NCI-H1694 (cell line): ENCODE results near the gene STAT4.

ENCODE experiments used
- DNase-seq: peaks from one replicate; lab custom pipeline; 2025; lab: John Stamatoyannopoulos, UW

The STAT4 gene

GRCh38 chr2:191144217-191144616 lies 6.6 kb downstream of the STAT4 start:
- no peak for DNase-seq

DNA sequence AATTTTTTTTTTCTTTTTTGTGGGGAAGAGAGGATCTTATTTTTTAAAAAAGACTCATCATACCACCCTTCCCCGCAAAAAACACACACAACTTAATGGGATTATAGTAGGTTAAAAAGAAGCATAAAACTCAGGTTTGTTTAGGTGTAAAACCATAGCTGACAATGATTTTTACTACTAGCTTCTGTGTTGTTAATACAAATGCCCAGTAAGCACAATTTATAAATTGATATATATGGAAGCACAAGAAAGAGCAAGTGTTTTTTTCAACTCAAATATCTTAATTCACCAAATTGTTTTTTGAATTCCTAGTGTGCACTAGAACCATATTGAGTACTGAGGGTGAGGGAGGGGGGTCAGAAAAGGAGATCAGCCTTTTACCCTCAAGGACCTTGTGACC lies 7.0 kb downstream of the STAT4 start:
- no peak for DNase-seq

DNA sequence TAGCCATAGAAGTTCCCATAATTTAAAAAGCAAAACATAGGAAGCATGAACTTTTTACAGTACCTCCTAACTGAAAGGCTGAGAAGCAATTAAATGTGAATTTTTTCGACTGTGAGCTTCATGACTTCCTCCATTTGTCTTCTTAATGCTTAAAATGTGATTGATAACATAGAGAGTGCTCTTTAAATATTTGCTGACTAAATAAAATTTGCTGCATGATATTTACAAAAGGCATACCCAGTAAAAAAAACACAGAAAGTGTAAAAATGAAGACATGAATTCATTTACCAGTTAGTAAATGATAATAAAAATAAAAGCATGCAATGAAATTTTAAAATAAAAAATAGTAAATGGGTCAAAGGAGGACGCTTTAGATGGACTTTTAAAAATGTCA lies 21.9 kb downstream of the STAT4 start:
- DNase-seq = no peak

DNA sequence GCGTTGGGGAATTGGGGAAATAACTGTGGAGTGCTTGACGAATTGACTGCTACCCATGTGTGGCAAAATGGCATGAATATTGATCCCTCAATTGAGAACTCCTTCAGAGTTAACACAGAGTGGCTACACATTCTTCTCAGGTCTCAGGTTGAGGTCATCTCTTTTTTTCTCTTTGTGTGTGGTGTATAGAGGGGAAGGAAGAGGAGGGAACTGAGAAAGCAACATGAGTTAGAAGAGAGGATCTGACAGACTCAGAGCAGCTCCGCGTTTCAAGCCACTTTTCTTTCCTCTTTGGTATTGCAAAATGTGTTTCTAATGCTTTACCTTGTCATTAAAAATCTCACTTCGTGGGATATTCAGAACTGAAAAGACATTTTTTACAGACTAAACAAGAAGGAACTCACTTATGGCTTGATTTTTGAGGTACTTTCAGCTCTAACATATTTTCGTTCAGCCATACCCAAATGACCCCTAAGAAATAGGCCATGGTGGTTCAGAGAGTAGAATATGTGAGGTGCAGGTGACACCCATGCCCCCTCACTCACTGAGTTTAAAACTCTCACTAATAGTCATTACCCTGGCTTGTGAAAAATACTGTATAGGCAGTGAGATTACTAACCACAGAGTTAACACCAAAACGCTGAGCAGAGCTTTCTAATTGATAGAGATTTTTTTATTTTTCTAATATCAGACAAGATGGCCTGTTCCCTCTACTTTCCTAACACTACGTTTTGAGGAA lies 22.5 kb downstream of the STAT4 start:
- DNase-seq = no peak

DNA sequence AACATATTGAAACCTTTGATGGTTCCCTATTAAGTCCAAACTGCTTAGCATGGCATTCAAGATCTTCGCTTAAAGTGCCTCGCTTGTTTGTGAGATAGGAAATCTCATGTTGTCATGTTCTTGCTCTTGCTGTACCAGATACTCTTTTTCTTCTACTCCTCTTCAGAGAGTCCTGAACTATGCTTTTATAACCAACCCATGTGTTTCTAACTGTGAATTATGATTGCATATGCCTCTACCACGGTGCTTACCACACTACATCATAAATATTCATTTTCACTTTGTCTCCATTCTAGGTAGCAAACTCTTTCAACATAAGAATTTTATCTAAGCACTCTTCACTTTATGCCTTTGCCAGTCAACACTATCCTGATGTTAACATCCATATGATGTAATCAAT lies 23.6 kb downstream of the STAT4 start:
- no peak for DNase-seq

GRCh38 chr2:191126386-191127085 lies 24.3 kb downstream of the STAT4 start:
- DNase-seq = no peak

GRCh38 chr2:191125646-191126045 lies 25.1 kb downstream of the STAT4 start:
- no peak for DNase-seq

GRCh38 chr2:191122638-191123294 lies 28.0 kb downstream of the STAT4 start:
- DNase-seq = no peak

GRCh38 chr2:191117341-191117740 lies 33.5 kb downstream of the STAT4 start:
- DNase-seq = no peak

DNA sequence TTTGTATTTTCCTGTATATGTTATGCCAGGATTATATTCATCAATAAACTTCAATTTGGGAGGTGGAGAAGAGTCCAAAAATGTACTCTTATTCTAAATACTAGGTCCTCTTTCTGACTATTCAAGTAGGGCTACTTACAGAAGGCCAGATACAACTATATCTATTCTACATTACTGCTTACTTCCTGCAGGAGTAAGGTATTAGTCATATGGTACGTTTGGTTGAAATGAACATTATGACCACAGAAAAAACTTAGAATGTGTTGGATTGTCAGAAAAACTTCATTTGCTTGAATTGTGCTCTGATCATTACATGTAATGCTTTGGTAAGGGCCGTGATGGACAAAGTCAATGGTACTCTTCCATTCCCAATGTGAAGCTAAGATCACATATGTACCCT lies 35.0 kb downstream of the STAT4 start:
- DNase-seq = no peak

DNA sequence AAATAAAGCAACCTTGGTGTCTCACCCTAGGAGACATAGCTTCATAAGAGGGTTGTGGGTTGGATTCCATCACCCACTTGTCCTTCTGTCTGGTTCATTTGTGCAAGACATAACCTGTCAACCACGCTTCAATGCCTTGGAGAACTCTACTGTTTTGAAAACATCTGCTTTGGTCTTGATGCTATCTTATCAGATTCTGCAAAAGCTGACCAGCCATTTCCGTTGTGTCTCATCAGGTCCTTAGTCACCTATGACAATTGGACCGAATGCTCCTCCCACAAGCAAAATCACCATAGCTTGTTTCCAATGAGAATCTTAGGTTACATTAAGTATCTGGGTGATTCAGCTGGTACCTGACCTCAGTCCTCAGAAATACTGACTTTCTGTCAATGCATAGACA lies 35.4 kb downstream of the STAT4 start:
- DNase-seq = no peak

DNA sequence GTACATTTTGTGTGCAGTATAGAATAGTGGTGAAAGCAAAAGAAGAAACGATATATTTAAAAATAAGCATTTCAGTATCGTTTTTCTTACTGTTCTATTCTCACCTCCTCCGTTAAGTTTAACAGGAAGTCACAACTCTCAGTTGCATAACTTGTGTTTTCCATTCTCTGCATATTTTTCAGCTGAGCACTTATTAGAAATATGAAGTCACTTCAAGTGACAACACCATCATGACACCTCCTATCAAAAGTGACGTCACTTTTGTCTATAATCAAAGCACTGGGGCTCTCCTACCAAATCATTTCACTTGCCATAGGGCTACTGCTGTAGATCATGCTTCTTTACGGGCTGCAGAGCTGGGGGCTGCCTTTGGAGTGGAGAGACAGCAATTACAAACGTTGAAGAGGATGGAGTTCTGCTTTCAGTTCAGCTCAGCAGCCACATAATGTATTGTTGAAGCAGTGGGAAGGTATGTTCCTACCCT lies 36.3 kb downstream of the STAT4 start:
- no peak for DNase-seq

GRCh38 chr2:191113761-191114160 lies 37.0 kb downstream of the STAT4 start:
- no peak for DNase-seq

- DNase-seq = no peak
These were observed 38.3 kb downstream of the STAT4 start for GRCh38 chr2:191112448-191112901.

GRCh38 chr2:191109888-191110287 lies 40.9 kb downstream of the STAT4 start:
- no peak for DNase-seq

- no peak for DNase-seq
These were observed 42.5 kb downstream of the STAT4 start for GRCh38 chr2:191108331-191108730.

DNA sequence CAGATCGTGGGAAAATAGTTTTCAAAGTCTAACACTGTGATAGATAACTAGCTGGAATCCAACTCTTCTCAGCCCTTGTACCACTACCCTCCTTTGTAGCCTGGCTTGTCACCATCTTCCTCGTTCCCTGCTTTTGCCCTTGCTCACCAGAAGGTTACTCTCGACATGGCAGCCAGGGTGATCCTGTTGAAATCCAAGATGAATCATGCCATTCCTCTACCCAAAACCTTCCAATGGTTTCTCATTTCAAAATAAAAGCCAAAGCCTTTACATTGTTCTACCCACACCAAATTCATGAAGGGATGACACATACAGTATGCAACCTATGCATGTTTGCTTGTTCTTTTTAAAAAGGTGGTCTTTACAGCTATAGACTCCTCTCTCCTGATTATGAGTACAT lies 45.7 kb downstream of the STAT4 start:
- DNase-seq = no peak

- DNase-seq = no peak
These were observed 47.0 kb downstream of the STAT4 start for GRCh38 chr2:191103774-191104173.

- no peak for DNase-seq
These were observed 50.6 kb downstream of the STAT4 start for GRCh38 chr2:191100216-191100615.

DNA sequence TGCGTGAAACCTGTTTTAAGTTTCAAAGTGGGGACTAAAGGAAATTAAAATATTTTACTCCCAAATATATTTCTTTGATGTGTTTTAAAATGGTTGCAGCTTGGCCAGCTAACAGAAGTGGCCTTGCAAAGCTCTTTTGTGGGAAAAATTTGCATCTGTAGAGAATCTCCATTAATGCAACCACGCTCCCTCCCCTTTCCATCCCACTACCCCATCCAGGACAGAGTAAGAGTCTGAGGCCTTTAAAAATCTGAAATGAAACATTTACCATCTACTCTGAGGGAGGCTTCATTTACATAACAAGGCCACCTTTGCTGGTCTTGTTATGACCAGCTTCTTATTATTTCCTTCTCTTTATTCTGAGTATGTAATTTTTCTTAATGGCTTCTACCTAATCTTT lies 63.5 kb downstream of the STAT4 start:
- no peak for DNase-seq

- no peak for DNase-seq
These were observed 64.1 kb downstream of the STAT4 start for GRCh38 chr2:191086706-191087105.

DNA sequence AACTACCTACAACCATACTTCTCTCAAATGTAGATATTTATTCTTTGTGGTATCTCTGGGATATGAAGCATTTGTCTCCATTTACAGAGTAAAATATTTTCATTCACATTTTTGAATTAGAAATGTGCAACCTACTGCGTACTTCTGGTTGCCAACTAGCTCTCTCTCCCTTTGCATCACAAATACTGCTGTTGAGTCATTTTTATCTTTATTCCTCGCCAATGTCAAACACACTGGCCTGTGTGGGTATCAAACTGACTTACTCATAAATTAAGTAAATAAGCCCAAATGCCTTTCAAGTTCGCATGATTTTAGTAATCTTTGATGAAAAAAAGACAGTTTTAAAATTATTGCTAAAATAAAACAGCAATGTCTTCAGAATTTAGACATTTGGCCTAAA lies 67.3 kb downstream of the STAT4 start:
- no peak for DNase-seq

DNA sequence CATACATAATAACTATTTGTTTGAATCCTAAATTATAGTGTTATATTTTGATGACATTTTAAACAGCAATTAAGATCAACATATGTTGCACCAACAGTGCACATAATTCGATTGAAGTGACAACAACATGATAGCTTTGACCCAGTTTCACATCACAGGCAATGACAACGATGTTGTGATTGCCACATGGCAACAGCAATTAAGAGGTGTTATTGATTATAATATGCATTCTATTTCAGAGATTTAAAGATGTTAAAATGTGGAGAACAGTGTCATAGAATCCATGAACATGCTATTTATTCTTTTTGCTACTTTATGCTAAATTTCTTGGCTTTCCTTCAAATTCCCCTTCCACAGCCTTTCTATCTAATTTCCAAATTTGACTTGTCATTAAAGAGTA lies 68.5 kb downstream of the STAT4 start:
- DNase-seq = no peak
